GM12878 (cell line): ENCODE data around the gene C21orf58. TPM values are rescaled to one million over a fixed set of nuclear protein-coding genes. Genes with fewer than 3 reads are reported as not detected.

Experiments
- ATAC-seq: fragments of 200-7000 bp; cut with Tn5 transposase; 3 replicates; pipeline ENCODE4 v1.9.1; 2020; ENCODE audit warnings: mild to moderate bottlenecking, moderate library complexity
- BruUV-seq: library from RNA; stranded (reverse); fragments of 400-500 nt; replicated peaks from 2 replicates; lab custom pipeline; 2021; lab: Mats Ljungman, UMichigan
- CTCF ChIA-PET: fragments of 300-600 bp; sonication (Branson Sonifier 250); formaldehyde crosslinking; extraction: SDS; loops from one replicate; lab custom pipeline; 2021; ENCODE audit warnings: inconsistent platforms; lab: Yijun Ruan, JAX
- POLR2A ChIA-PET: fragments of 350-600 bp; formaldehyde crosslinking; extraction: SDS; loops from one replicate; lab custom pipeline; 2021; ENCODE audit warnings: inconsistent platforms; lab: Charles Lee
- RAD21 ChIA-PET: fragments of 300-600 bp; sonication (Branson Sonifier 250); formaldehyde crosslinking; loops from one replicate; lab custom pipeline; 2023; ENCODE audit warnings: antibody characterized with exemption; ENCODE audit not compliant: unreplicated experiment; lab: Charles Lee
- SMC1A ChIA-PET: fragments of 300-600 bp; sonication (Branson Sonifier 250); formaldehyde crosslinking; loops from one replicate; lab custom pipeline; 2023; ENCODE audit not compliant: unreplicated experiment, uncharacterized antibody; lab: Charles Lee
- DNase-seq: peaks from one replicate; pipeline ENCODE4 v3.0.0-alpha.2; 2011; ENCODE audit warnings: low read depth, low spot score
- FAIRE-seq: peaks from 3 replicates; lab custom pipeline; 2011; peaks lifted over from hg19 to GRCh38; lab: Jason Lieb, UNC
- H2AFZ ChIP-seq: 2 replicates; pipeline ENCODE4 v1.6.0; 2011; ENCODE audit warnings: low read depth, low read length, control low read depth; ENCODE audit not compliant: control insufficient read depth
- H3K27ac ChIP-seq: 2 replicates; pipeline ENCODE4 v1.5.1; 2011; ENCODE audit warnings: control low read depth; ENCODE audit not compliant: control insufficient read depth, insufficient read depth
- H3K27me3 ChIP-seq, 2 experiments: replicated peaks in 1 of 2; 2 replicates each; pipeline versions ENCODE4 v1.6.0 to v1.6.1; 2011; ENCODE audit warnings: low read length in 1 of 2; ENCODE audit not compliant: control insufficient read depth in 2 of 2, insufficient read depth in 2 of 2
- H3K36me3 ChIP-seq, 2 experiments: 2 replicates each; pipeline ENCODE4 v1.5.1; 2011; ENCODE audit warnings: low read length in 1 of 2; ENCODE audit not compliant: control insufficient read depth in 2 of 2, insufficient read depth in 2 of 2
- H3K4me1 ChIP-seq: 2 replicates; pipeline ENCODE4 v1.6.1; 2011; ENCODE audit warnings: mild to moderate bottlenecking, low read length, moderate library complexity, mixed read lengths; ENCODE audit not compliant: control insufficient read depth, insufficient read depth
- H3K4me2 ChIP-seq: 2 replicates; pipeline ENCODE4 v1.6.0; 2011; ENCODE audit warnings: control low read depth; ENCODE audit not compliant: control insufficient read depth, insufficient read depth
- H3K4me3 ChIP-seq: fragments of 200-600 bp; sonication (generic); 2 replicates; pipeline ENCODE4 v1.5.1; 2016
- H3K79me2 ChIP-seq: 2 replicates; pipeline ENCODE4 v1.6.0; 2011; ENCODE audit warnings: low read length; ENCODE audit not compliant: control insufficient read depth, insufficient read depth
- H3K9ac ChIP-seq: 2 replicates; pipeline ENCODE4 v1.8.0; 2011; ENCODE audit warnings: low read length, control low read depth, mixed read lengths; ENCODE audit not compliant: control insufficient read depth, insufficient read depth
- H3K9me3 ChIP-seq: replicated peaks from 3 replicates; pipeline ENCODE4 v1.5.1; 2011; ENCODE audit warnings: mild to moderate bottlenecking, low read length; ENCODE audit not compliant: control insufficient read depth, insufficient read depth
- H4K20me1 ChIP-seq: 2 replicates; pipeline ENCODE4 v1.6.0; 2011; ENCODE audit not compliant: control insufficient read depth, insufficient read depth
- ATF3 ChIP-seq: IDR thresholded peaks from 2 replicates; pipeline ENCODE4 v1.6.1; 2011; ENCODE audit warnings: low read depth, mild to moderate bottlenecking, low read length, moderate library complexity, borderline replicate concordance; ENCODE audit errors: extremely low read depth
- CHD1 ChIP-seq: IDR thresholded peaks from 2 replicates; pipeline ENCODE4 v1.6.1; 2012; ENCODE audit warnings: low read depth, low read length, improper control_type of control experiment
- ETV6 ChIP-seq, 2 experiments: fragments of 450-650 bp in 1 of 2; IDR thresholded peaks in 1 of 2; conservative IDR thresholded peaks in 1 of 2; 2 replicates each; pipeline ENCODE4 v1.6.1; 2014; ENCODE audit warnings: antibody characterized with exemption in 1 of 2, borderline replicate concordance in 1 of 2, low read depth in 1 of 2, mild to moderate bottlenecking in 1 of 2, moderate library complexity in 1 of 2
- LARP7 ChIP-seq: fragments of 450-650 bp; IDR thresholded peaks from 2 replicates; pipeline ENCODE4 v1.6.1; 2017; ENCODE audit warnings: mild to moderate bottlenecking
- POLR2AphosphoS5 ChIP-seq: IDR thresholded peaks from 2 replicates; pipeline ENCODE4 v1.6.1; 2011; ENCODE audit warnings: mild to moderate bottlenecking, low read length, inconsistent platforms
- RB1 ChIP-seq: fragments of 450-650 bp; formaldehyde crosslinking; IDR thresholded peaks from 2 replicates; pipeline ENCODE4 v1.6.1; 2017; ENCODE audit warnings: mild to moderate bottlenecking, borderline replicate concordance
- RUNX3 ChIP-seq: IDR thresholded peaks from 2 replicates; pipeline ENCODE4 v1.6.1; 2012; ENCODE audit warnings: low read length, inconsistent platforms
- STAT1 ChIP-seq: fragments of 450-650 bp; conservative IDR thresholded peaks from 2 replicates; pipeline ENCODE4 v1.6.1; 2014; ENCODE audit warnings: antibody characterized with exemption, mild to moderate bottlenecking
- SUZ12 ChIP-seq: fragments of 200-600 bp; sonication (generic); IDR thresholded peaks from one replicate; pipeline ENCODE4 v1.6.1; 2018; ENCODE audit warnings: antibody characterized with exemption, mild to moderate bottlenecking; ENCODE audit not compliant: unreplicated experiment
- ZNF207 ChIP-seq: fragments of 450-650 bp; IDR thresholded peaks from 2 replicates; pipeline ENCODE4 v1.6.1; 2014; ENCODE audit warnings: antibody characterized with exemption, mild to moderate bottlenecking, borderline replicate concordance
- WGBS: methylation state at CpG from one replicate; pipeline ENCODE4 v1.1.6; 2016; ENCODE audit warnings: low lambda C conversion rate; ENCODE audit not compliant: insufficient replicate concordance, insufficient coverage; ENCODE audit errors: missing lambda C conversion rate; 5-methylcytosine and 5-hydroxymethylcytosine counted together
- in situ Hi-C: fragments of 300-500 bp; cut with MboI; formaldehyde crosslinking; loops from 9 replicates; pipeline ENCODE4 v1.14.3; 2018; ENCODE audit warnings: mixed read lengths
- intact Hi-C: fragments of 100-400 bp; cut with micrococcal nuclease; formaldehyde crosslinking; loops from one replicate; pipeline ENCODE4 v1.14.2; 2022; ENCODE audit not compliant: unreplicated experiment
- polyA plus RNA-seq, 11 experiments: library from polyadenylated mRNA; depleted of rRNA in 4 of 11; unstranded in 6 of 11; stranded (reverse) in 5 of 11; fragments of >200 nt; fragmentation: Nextera tagmentation in 4 of 11; fragmentation: Illumina TruSeq in 1 of 11; extraction: Ambion mirVana in 4 of 11; extraction: Trizol in 1 of 11; gene quantifications; 1 replicate in 1 of 11; 2 replicates in 10 of 11; pipeline versions ENCODE4 v1.2.1 to v1.2.3, GENCODE V29; 2011 to 2016; ENCODE audit warnings: inconsistent platforms in 2 of 11, missing spikeins in 2 of 11, low read depth in 1 of 11
- total RNA-seq, 4 experiments: library from RNA; depleted of rRNA in 3 of 4; stranded (reverse); fragments of >200 nt in 3 of 4; fragmentation: Illumina TruSeq in 1 of 4; extraction: Trizol in 1 of 4; gene quantifications; 2 replicates each; pipeline versions ENCODE4 v1.2.1 to v1.2.3, GENCODE V29; 2013 to 2021
- TF ChIP-seq, protein P1 (sequence below): fragments of 450-650 bp; IDR thresholded peaks from 2 replicates; pipeline ENCODE4 v1.6.1; 2016; ENCODE audit warnings: mild to moderate bottlenecking, moderate library complexity, borderline replicate concordance
- TF ChIP-seq, protein P2 (sequence below), 3 experiments: IDR thresholded peaks in 2 of 3; conservative IDR thresholded peaks in 1 of 3; 2 replicates each; pipeline ENCODE4 v1.5.1; 2011; ENCODE audit warnings: low read depth in 3 of 3, low read length in 3 of 3, mild to moderate bottlenecking in 3 of 3, control low read depth in 2 of 3, moderate library complexity in 2 of 3, inconsistent platforms in 1 of 3, mixed read lengths in 1 of 3; ENCODE audit not compliant: control insufficient read depth in 2 of 3, insufficient read depth in 1 of 3; ENCODE audit errors: extremely low read depth in 1 of 3

Gene C21orf58
- total and polyA plus RNA-seq, 10 of the 15 experiments (the other 5 are each of a cell fraction or from before 2014, with no cell fraction given): 1.1 to 22.3 (median 11.8) TPM

- FAIRE-seq: no peak
- Histone ChIP-seq H3K4me1 (peaks cover 5% of the 10 kb centered on the region), H3K79me2 (peaks cover 60% of the 10 kb centered on the region), H3K4me3 (peak overlapping the region; percentile 87), H3K4me2 (peak overlapping the region; percentile 75), H2AFZ (peak overlapping the region; percentile 78), H3K9ac (peak overlapping the region; percentile 96), H3K27ac (peak overlapping the region; percentile 94), H3K27me3 (no peaks in the 10 kb centered on the region), H4K20me1 (no peaks in the 10 kb centered on the region), H3K9me3 (no peaks in the 10 kb centered on the region), H3K36me3 (peaks cover 0 to 3% of the 10 kb centered on the region in 2 experiments; a peak in 2 of 4 replicates)
- CTCF ChIA-PET: interaction anchor here (0.8 to 1.7 kb wide), 2 partner anchors 180 to 314 kb away, joined by 4 to 5 read pairs; no protein-coding TSS in a partner anchor
- no peak for DNase-seq
- RAD21 ChIA-PET: interaction anchor here (0.5 to 1.6 kb wide), 7 partner anchors 11 to 316 kb away, joined by 3 to 8 read pairs (median 4); partner anchors contain the start of gene LSS
- 0 out of 2 replicates have a peak, but pooled peaks have one; percentile 75 for TF ChIP-seq ZNF207
- TF ChIP-seq, protein P1, sequence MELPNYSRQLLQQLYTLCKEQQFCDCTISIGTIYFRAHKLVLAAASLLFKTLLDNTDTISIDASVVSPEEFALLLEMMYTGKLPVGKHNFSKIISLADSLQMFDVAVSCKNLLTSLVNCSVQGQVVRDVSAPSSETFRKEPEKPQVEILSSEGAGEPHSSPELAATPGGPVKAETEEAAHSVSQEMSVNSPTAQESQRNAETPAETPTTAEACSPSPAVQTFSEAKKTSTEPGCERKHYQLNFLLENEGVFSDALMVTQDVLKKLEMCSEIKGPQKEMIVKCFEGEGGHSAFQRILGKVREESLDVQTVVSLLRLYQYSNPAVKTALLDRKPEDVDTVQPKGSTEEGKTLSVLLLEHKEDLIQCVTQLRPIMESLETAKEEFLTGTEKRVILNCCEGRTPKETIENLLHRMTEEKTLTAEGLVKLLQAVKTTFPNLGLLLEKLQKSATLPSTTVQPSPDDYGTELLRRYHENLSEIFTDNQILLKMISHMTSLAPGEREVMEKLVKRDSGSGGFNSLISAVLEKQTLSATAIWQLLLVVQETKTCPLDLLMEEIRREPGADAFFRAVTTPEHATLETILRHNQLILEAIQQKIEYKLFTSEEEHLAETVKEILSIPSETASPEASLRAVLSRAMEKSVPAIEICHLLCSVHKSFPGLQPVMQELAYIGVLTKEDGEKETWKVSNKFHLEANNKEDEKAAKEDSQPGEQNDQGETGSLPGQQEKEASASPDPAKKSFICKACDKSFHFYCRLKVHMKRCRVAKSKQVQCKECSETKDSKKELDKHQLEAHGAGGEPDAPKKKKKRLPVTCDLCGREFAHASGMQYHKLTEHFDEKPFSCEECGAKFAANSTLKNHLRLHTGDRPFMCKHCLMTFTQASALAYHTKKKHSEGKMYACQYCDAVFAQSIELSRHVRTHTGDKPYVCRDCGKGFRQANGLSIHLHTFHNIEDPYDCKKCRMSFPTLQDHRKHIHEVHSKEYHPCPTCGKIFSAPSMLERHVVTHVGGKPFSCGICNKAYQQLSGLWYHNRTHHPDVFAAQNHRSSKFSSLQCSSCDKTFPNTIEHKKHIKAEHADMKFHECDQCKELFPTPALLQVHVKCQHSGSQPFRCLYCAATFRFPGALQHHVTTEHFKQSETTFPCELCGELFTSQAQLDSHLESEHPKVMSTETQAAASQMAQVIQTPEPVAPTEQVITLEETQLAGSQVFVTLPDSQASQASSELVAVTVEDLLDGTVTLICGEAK: no peak
- TF ChIP-seq RB1: no peak
- no peak for TF ChIP-seq ATF3
- TF ChIP-seq, protein P2, sequence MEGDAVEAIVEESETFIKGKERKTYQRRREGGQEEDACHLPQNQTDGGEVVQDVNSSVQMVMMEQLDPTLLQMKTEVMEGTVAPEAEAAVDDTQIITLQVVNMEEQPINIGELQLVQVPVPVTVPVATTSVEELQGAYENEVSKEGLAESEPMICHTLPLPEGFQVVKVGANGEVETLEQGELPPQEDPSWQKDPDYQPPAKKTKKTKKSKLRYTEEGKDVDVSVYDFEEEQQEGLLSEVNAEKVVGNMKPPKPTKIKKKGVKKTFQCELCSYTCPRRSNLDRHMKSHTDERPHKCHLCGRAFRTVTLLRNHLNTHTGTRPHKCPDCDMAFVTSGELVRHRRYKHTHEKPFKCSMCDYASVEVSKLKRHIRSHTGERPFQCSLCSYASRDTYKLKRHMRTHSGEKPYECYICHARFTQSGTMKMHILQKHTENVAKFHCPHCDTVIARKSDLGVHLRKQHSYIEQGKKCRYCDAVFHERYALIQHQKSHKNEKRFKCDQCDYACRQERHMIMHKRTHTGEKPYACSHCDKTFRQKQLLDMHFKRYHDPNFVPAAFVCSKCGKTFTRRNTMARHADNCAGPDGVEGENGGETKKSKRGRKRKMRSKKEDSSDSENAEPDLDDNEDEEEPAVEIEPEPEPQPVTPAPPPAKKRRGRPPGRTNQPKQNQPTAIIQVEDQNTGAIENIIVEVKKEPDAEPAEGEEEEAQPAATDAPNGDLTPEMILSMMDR (IDR thresholded peaks at IDR 0.05 in 2 of 3, conservative IDR thresholded peaks at IDR 0.05 in 1 of 3; ENCODE audit: control insufficient read depth in 2 of 3, extremely low read depth in 1 of 3, insufficient read depth in 1 of 3, low read depth in 3 of 3, low read length in 3 of 3): 0 out of 6 replicates have a peak, but pooled peaks of 1 of the 3 experiments have one; percentile 2
- peak; percentile 37; the same call in 1 of the 2 replicates for TF ChIP-seq RUNX3
- no peak; the same call in 1 of the 2 replicates for TF ChIP-seq STAT1
- TF ChIP-seq POLR2AphosphoS5: no peak
- TF ChIP-seq ETV6 (conservative IDR thresholded peaks at IDR 0.05 in 1 of 2, IDR thresholded peaks at IDR 0.05 in 1 of 2; ENCODE audit: borderline replicate concordance in 1 of 2, low read depth in 1 of 2): no peak
- no peak for TF ChIP-seq CHD1
- TF ChIP-seq SUZ12: no peak
- peak; percentile 61; the same call in 1 of the 2 replicates for TF ChIP-seq LARP7
- no peak for ATAC-seq
- in situ Hi-C loops: no loop called here
- intact Hi-C loops: loop anchor here (1.0 to 5.0 kb wide), 3 partner anchors 37 to 134 kb away; partner anchors contain the start of genes DIP2A and YBEY
- POLR2A ChIA-PET: interaction anchor here (0.5 to 2.3 kb wide), 5 partner anchors 38 to 142 kb away, joined by 3 to 7 read pairs (median 4); partner anchors contain the start of genes MCM3AP and YBEY
- WGBS: 2% methylated on average over 34 of the region's 34 CpGs
- SMC1A ChIA-PET: interaction anchor here (0.8 to 1.3 kb wide), 3 partner anchors 38 to 71 kb away, joined by 3 to 4 read pairs (median 4); no protein-coding TSS in a partner anchor
- BruUV-seq: no TSS peak
These were observed 402 bp downstream of the C21orf58 start for GRCh38 chr21:46323227-46323709.
